ENCODE data around the gene CACNA2D3.

The CACNA2D3 gene

GRCh38 chr3:54178376-54178775 is 56.0 kb downstream of the CACNA2D3 start:
- no peak for TF ChIP-seq CTCF (IDR thresholded peaks at IDR 0.05; ENCODE audit: insufficient read depth, low read depth, low read length, missing control alignments)
- DNase-seq (ENCODE audit: low read depth): no peak
- no peak overlapping the region for H3K4me3 ChIP-seq (ENCODE audit: low read length)

- DNase-seq (ENCODE audit: low read depth): no peak
- no peak for TF ChIP-seq CTCF (IDR thresholded peaks at IDR 0.05; ENCODE audit: insufficient read depth, low read depth, low read length, missing control alignments)
- H3K4me3 ChIP-seq (ENCODE audit: low read length): no peak overlapping the region
Measured at GRCh38 chr3:54180921-54181320, 58.6 kb downstream of the CACNA2D3 start.

GRCh38 chr3:54182242-54182641 is 59.9 kb downstream of the CACNA2D3 start:
- no peak for DNase-seq (ENCODE audit: low read depth)
- no peak overlapping the region for H3K4me3 ChIP-seq (ENCODE audit: low read length)
- TF ChIP-seq CTCF (IDR thresholded peaks at IDR 0.05; ENCODE audit: insufficient read depth, low read depth, low read length, missing control alignments): no peak

- H3K4me3 ChIP-seq (ENCODE audit: low read length): no peak overlapping the region
- TF ChIP-seq CTCF (IDR thresholded peaks at IDR 0.05; ENCODE audit: insufficient read depth, low read depth, low read length, missing control alignments): no peak
- DNase-seq (ENCODE audit: low read depth): no peak
Measured at GRCh38 chr3:54185740-54186139, 63.4 kb downstream of the CACNA2D3 start.

- no peak overlapping the region for H3K4me3 ChIP-seq (ENCODE audit: low read length)
- peak; percentile 70 for DNase-seq (ENCODE audit: low read depth)
- no peak for TF ChIP-seq CTCF (IDR thresholded peaks at IDR 0.05; ENCODE audit: insufficient read depth, low read depth, low read length, missing control alignments)
Measured at GRCh38 chr3:54188176-54188791, 65.9 kb downstream of the CACNA2D3 start.

- TF ChIP-seq CTCF (IDR thresholded peaks at IDR 0.05; ENCODE audit: insufficient read depth, low read depth, low read length, missing control alignments): no peak
- no peak for DNase-seq (ENCODE audit: low read depth)
Measured at GRCh38 chr3:54191220-54191619, 68.9 kb downstream of the CACNA2D3 start.

GRCh38 chr3:54192026-54192425 is 69.7 kb downstream of the CACNA2D3 start:
- TF ChIP-seq CTCF (IDR thresholded peaks at IDR 0.05; ENCODE audit: insufficient read depth, low read depth, low read length, missing control alignments): no peak
- no peak overlapping the region for H3K4me3 ChIP-seq (ENCODE audit: low read length)
- no peak for DNase-seq (ENCODE audit: low read depth)

More at GRCh38 chr3:54191220-54191619, 68.9 kb downstream of the CACNA2D3 start:
- no peak overlapping the region for H3K4me3 ChIP-seq (ENCODE audit: low read length)

All from epithelial cell of esophagus (primary cell).